DMS114 treated with DMSO at 0.1 percent for 48 hours (cell line): ENCODE results near the gene TTC34.
"Not testable (repeated sequence)": the region's sequence is repeated elsewhere in the genome, so short reads cannot be mapped to it uniquely, and the experiment has no call there.

Experiments used
- DNase-seq: peaks from one replicate; lab custom pipeline; 2025; ENCODE audit not compliant: unreplicated experiment; lab: John Stamatoyannopoulos, UW

Gene TTC34

GRCh38 chr1:2799811-2800663 lies 1.5 kb downstream of the TTC34 start:
- no peak for DNase-seq

- DNase-seq: not testable (repeated sequence)
Observed at GRCh38 chr1:2798958-2799357, 2.5 kb downstream of the TTC34 start.

DNA sequence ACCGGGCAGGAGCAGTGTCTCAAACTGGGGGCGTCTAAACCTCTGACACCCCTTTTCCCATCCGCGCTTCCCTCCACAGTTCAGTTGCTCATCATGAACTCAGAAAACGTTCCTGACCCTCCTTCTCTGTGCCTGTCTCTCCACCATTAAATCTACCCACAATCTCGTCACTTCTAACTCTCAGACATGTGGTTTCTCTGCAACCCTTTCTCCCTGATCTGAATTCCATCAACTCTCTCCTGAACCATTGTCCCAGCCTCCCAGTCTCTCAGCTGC lies 3.8 kb downstream of the TTC34 start:
- no peak for DNase-seq

DNA sequence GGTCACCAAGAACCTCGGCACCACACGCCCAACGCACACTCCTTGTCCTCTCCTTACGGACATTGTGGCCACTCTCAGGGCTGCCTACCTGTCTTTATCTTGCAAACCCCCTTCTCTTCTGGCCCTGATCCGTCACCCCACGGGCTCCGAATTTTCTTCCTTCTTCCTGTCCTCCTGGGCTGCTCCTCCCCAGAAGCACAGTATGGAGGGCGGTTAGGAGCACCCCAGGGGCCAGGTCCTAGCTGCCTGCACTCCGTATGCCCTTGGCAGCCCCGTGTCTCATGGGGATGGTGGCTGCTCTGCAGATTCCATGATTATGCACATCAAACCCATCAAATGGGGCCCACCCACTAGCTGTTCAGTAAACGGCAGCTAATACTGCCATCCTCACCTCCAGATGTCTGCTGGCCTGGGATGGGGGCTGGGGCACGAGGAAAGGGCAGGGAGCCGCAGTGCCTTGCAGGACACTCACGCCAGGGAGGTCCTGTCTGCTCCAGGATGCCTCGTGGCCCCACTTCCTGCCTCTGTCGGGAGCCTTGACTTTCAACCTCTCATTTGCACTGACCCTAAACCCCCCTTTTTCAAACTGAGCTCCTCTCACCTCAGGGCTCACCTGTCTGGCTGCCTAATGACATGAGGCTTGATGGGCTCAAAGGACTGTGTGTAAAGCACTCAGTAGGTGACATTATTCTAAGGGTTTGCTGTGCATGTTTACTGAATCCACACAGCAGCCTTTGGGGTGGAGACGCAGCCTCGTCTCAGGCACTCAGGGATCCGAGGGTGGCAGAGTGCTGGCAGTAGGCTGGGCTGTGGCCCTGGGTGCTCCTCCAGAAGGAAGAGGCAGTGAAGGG lies 4.4 kb downstream of the TTC34 start:
- DNase-seq: no peak

GRCh38 chr1:2795926-2796325 lies 5.6 kb downstream of the TTC34 start:
- DNase-seq: no peak

- no peak for DNase-seq
Observed at GRCh38 chr1:2791027-2791760, 10.3 kb downstream of the TTC34 start.

GRCh38 chr1:2789986-2790581 lies 11.4 kb downstream of the TTC34 start:
- no peak for DNase-seq

DNA sequence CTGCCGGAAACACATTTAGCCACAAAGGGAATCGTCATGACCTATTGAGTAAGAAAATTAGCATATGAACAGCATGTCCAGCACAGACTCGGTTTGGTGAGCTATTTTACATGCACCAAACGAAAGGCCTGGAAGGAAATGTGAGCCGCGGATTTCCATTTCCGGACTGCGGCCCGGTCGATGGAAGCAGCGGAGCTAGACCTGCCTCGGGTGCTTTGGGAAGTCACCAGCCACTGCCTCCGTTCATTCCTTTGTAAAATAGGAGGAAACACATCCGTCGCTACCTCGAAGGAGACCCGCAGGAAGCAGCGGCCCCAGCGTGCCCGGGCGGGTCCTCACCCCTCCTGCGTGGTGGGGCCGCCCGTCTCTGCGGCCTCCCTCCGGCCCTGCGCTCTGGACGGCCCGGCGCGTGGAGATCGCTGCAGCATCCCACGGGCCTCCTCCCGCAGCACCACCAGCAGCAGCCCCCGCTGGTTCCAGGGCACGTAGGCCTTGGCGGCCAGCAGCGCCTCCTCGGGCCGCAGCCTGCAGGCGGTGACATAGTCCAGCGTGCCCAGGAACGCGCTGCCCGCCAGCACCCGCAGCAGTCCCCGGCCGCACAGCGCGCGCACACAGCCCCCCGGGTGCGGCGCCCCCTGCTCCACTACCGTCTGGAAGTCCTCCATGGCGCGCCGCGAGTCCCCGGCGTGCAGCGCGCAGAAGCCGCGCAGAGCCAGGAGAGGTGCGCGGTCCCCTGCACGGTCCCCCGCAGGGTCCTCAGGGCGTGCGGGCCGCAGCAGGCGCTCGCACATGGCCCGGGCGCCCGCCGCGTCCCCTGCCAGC lies 12.1 kb downstream of the TTC34 start:
- DNase-seq: no peak

DNA sequence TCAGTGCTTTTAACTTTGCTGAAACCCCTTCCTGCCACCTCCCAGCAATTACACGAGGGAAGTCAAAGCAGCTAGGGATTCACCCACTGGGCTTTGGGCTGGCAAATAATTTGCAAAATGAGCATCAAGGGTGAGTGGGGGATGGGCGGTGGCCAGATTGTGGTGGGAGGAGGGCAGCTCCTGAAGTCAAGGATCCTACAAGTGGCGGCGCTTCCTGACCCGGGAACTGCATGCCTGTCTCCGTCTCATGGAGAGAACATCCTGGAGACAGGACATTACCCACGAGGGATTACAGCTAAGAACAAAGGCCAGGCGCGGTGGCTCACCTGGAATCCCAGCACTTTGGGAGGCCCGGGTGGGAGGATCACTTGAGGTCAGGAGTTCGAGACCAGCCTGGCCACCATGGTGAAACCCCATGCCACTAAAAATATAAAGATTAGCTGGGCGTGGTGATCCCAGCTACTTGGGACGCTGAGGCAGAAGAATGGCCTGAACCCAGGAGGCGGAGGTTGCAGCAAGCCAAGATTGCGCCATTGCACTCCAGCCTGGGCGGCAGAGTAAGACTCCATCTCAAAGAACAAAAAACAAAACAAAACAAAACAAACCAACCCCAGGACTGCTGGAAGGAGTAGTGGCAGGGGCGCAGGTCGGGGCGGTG lies 12.9 kb downstream of the TTC34 start:
- no peak for DNase-seq

DNA sequence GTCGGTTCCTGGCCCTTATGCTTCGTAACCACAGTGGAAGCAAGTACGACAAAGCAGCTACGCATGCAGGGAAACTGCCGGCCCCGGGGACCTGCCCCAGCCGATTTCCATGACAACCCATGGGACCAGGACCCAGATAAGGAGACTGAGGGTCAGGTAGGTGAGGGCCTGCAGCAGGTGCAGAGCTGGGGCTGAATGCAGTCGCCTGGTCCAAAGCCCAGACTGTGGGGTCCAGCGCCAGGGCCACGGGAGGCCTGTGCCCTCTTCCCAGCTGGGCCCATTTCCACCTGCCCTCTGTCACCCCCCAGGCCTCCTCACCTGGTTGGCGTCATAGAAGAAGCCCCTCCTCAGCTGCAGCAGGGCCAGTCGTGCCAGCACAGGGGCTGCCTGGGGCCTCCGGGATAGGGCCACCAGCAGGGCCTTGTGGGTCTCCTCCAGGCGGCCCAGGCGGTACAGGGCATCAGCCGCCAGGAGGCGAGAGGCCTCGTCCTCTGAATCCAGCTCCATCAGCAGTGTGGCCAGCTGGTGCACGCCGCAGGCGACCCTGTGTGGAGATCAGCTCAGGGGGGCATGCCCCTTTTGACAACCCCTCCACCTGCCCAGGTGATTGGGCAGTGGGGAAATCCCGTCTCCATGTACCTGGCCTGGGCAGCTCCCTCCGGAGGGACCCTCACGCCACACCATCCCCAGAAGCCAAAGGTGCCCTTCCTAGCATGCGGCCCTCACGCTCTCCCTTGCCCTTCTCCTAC lies 14.2 kb downstream of the TTC34 start:
- no peak for DNase-seq

- no peak for DNase-seq
Observed at GRCh38 chr1:2786329-2787162, 14.9 kb downstream of the TTC34 start.

GRCh38 chr1:2785631-2786328 lies 15.7 kb downstream of the TTC34 start:
- no peak for DNase-seq

- DNase-seq: no peak
Observed at GRCh38 chr1:2784854-2785630, 16.5 kb downstream of the TTC34 start.

DNA sequence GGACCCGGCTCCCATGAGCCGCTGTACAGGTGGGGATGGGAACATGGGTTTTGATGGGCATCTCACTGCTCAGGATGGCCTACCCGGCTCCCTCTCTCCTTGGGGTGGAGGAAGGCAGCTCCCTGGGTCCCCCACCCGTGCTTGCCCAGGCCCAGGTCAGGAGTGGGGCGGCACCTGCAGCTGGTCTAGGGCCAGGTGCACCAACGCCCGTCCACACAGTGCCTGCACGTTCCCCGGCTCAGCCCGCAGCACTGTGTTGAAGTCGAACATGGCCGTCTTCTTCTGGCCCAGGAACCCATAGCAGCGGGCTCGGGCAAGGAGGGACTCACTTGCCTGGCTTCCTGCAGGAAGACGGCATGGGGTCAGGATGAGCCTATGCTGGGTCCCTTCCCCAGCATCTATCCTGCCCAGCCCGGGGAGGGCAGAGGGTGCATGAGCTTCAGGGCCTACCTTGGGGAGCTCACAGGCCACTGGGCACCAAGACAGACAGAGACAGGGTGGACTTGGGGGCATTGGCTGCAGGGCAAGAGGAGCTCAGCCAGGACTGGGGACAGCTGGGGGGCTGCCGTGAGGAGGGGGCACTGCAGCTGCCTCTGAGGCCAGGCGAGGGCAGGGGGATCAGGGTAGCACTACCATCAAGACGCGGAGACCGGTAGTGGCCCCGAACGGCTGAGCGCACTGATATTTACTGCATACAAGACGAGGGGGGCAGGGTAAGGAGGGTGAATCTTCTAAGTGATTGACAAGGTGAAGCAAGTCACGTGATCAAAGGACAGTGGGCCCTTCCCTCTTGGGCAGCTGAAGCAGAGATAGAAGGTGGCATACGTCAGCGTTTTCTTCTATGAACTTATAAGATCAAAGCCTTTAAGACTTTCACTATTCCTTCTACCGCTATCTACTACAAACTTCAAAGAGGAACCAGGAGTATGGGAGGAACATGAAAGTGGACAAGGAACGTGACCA lies 17.8 kb downstream of the TTC34 start:
- DNase-seq: no peak

GRCh38 chr1:2783069-2783434 lies 18.4 kb downstream of the TTC34 start:
- no peak for DNase-seq

DNA sequence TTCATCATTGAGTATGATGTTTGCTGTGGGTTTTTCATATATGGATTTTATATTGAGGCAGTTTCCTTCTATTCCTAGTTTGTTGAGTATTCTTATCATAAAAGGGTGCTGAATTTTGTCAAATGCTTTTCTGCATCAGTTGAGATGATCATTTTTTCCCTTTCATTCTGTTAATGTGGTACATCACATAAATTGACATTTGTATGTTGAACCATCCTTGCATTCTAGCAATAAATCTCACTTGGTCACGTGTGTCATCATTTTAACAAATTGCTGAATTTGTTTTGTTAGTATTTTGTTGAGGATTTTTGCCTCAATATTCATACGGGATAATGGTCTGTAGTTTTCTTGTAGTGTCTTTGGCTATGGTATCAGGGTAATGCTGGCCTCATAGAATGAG lies 19.9 kb downstream of the TTC34 start:
- DNase-seq: no peak
